H1 (cell line): ENCODE results near the gene ACAD10. TPM values are rescaled to one million over a fixed set of nuclear protein-coding genes. Genes with fewer than 3 reads are reported as not detected.

ENCODE experiments used
- CTCF ChIA-PET: fragments of 300-600 bp; sonication (Branson Sonifier 250); formaldehyde crosslinking; loops from one replicate; lab custom pipeline; 2021; ENCODE audit not compliant: partially characterized antibody; lab: Charles Lee
- POLR2A ChIA-PET: fragments of 300-600 bp; sonication (Branson Sonifier 250); formaldehyde crosslinking; loops from one replicate; lab custom pipeline; 2021; ENCODE audit warnings: inconsistent platforms; ENCODE audit not compliant: partially characterized antibody; lab: Charles Lee
- DNase-seq, 2 experiments: peaks; one replicate each; pipeline versions ENCODE4 v3.0.0 to v3.0.0-alpha.2; 2010 to 2022; ENCODE audit warnings: low spot score in 2 of 2, low read depth in 1 of 2, mixed read lengths in 1 of 2
- FAIRE-seq: peaks from 2 replicates; lab custom pipeline; 2011; peaks lifted over from hg19 to GRCh38; lab: Jason Lieb, UNC
- H2AFZ ChIP-seq: 2 replicates; pipeline ENCODE4 v1.8.1; 2012; ENCODE audit warnings: low read length, inconsistent platforms
- H2AK5ac ChIP-seq: 2 replicates; pipeline ENCODE4 v1.6.1; 2013; ENCODE audit warnings: low read depth, low read length
- H2BK120ac ChIP-seq: replicated peaks from 2 replicates; pipeline ENCODE3; 2013; ENCODE audit warnings: low read depth, low read length, inconsistent platforms
- H2BK12ac ChIP-seq: 2 replicates; pipeline ENCODE4 v1.6.1; 2013; ENCODE audit warnings: low read depth, low read length
- H2BK15ac ChIP-seq: 2 replicates; pipeline ENCODE4 v1.6.1; 2013; ENCODE audit warnings: low read length
- H2BK20ac ChIP-seq: 2 replicates; pipeline ENCODE4 v1.6.1; 2013; ENCODE audit warnings: low read length
- H2BK5ac ChIP-seq: 2 replicates; pipeline ENCODE4 v1.6.1; 2013; ENCODE audit warnings: low read depth, low read length
- H3K14ac ChIP-seq: 2 replicates; pipeline ENCODE4 v1.6.1; 2013; ENCODE audit warnings: inconsistent platforms; ENCODE audit not compliant: insufficient read length
- H3K18ac ChIP-seq: 2 replicates; pipeline ENCODE4 v1.6.1; 2013; ENCODE audit warnings: low read length; ENCODE audit errors: extremely low read depth
- H3K23ac ChIP-seq: 2 replicates; pipeline ENCODE4 v1.6.1; 2013; ENCODE audit warnings: inconsistent platforms; ENCODE audit not compliant: insufficient read length
- H3K23me2 ChIP-seq: 2 replicates; pipeline ENCODE4 v1.6.1; 2013; ENCODE audit warnings: low read depth, low read length
- H3K27ac ChIP-seq: 2 replicates; pipeline ENCODE4 v1.6.1; 2011; ENCODE audit warnings: low read depth, low read length, inconsistent platforms
- H3K27me3 ChIP-seq, 4 experiments: replicated peaks in 1 of 4; 1 replicate in 1 of 4; 2 replicates in 3 of 4; pipeline versions ENCODE4 v1.6.1 to v1.8.1; 2011 to 2013; ENCODE audit warnings: low read length in 3 of 4, mild to moderate bottlenecking in 3 of 4, inconsistent platforms in 2 of 4, mixed read lengths in 2 of 4, moderate library complexity in 1 of 4; ENCODE audit not compliant: control insufficient read depth in 3 of 4, insufficient read depth in 3 of 4; ENCODE audit errors: extremely low read depth in 1 of 4
- H3K36me3 ChIP-seq, 4 experiments: 2 replicates each; pipeline versions ENCODE4 v1.6.1 to v1.8.1; 2011 to 2013; ENCODE audit warnings: mild to moderate bottlenecking in 4 of 4, low read length in 3 of 4, moderate library complexity in 2 of 4, control low read depth in 1 of 4, inconsistent platforms in 1 of 4; ENCODE audit not compliant: insufficient read depth in 4 of 4, control insufficient read depth in 2 of 4
- H3K4ac ChIP-seq: replicated peaks from 2 replicates; pipeline ENCODE3; 2013; ENCODE audit warnings: low read length, low read depth, mixed read lengths, inconsistent platforms; ENCODE audit not compliant: insufficient read length
- H3K4me1 ChIP-seq, 4 experiments: replicated peaks in 1 of 4; 1 replicate in 1 of 4; 2 replicates in 3 of 4; pipeline versions ENCODE4 v1.6.1 to v1.8.1; 2011 to 2013; ENCODE audit warnings: low read length in 3 of 4, inconsistent platforms in 2 of 4, mixed read lengths in 1 of 4; ENCODE audit not compliant: insufficient read depth in 4 of 4, control insufficient read depth in 3 of 4
- H3K4me2 ChIP-seq, 2 experiments: 2 replicates each; pipeline versions ENCODE4 v1.6.1 to v1.8.1; 2011 to 2013; ENCODE audit warnings: low read depth in 2 of 2, low read length in 2 of 2, control low read depth in 1 of 2, inconsistent platforms in 1 of 2, mild to moderate bottlenecking in 1 of 2; ENCODE audit not compliant: insufficient read depth in 1 of 2
- H3K4me3 ChIP-seq, 4 experiments: fragments of 200-600, 300-600 bp in 1 of 4; sonication (generic), shearing (Covaris generic), sonication (Bioruptor Twin) in 1 of 4; 2 replicates each; pipeline versions ENCODE4 v1.5.1 to v1.8.1; 2011 to 2016; ENCODE audit warnings: low read length in 4 of 4, low read depth in 3 of 4, control low read depth in 2 of 4, inconsistent platforms in 2 of 4, mild to moderate bottlenecking in 2 of 4, mixed read lengths in 1 of 4, moderate library complexity in 1 of 4; ENCODE audit not compliant: insufficient read depth in 2 of 4; ENCODE audit errors: extremely low read depth in 1 of 4
- H3K56ac ChIP-seq: replicated peaks from 2 replicates; pipeline ENCODE3; 2013; ENCODE audit warnings: low read depth, mild to moderate bottlenecking, mixed read lengths, low read length, inconsistent platforms; ENCODE audit not compliant: insufficient read length
- H3K79me1 ChIP-seq: 2 replicates; pipeline ENCODE4 v1.6.1; 2013; ENCODE audit warnings: low read depth, low read length, control low read depth
- H3K79me2 ChIP-seq, 2 experiments: 2 replicates each; pipeline versions ENCODE4 v1.6.1 to v1.8.1; 2012 to 2013; ENCODE audit warnings: low read length in 2 of 2, mild to moderate bottlenecking in 2 of 2, inconsistent platforms in 1 of 2; ENCODE audit not compliant: insufficient read depth in 2 of 2, control insufficient read depth in 1 of 2
- H3K9ac ChIP-seq, 4 experiments: replicated peaks in 1 of 4; 1 replicate in 1 of 4; 2 replicates in 3 of 4; pipeline versions ENCODE4 v1.6.1 to v1.8.1; 2011 to 2013; ENCODE audit warnings: low read depth in 3 of 4, low read length in 3 of 4, control low read depth in 2 of 4, mild to moderate bottlenecking in 2 of 4, moderate library complexity in 2 of 4, inconsistent platforms in 1 of 4; ENCODE audit errors: extremely low read depth in 1 of 4
- H3K9me3 ChIP-seq, 2 experiments: 2 replicates each; pipeline versions ENCODE4 v1.6.1 to v1.8.1; 2012 to 2013; ENCODE audit warnings: mild to moderate bottlenecking in 2 of 2, moderate library complexity in 2 of 2, control low read depth in 1 of 2, inconsistent platforms in 1 of 2, low read depth in 1 of 2, low read length in 1 of 2, mixed read lengths in 1 of 2; ENCODE audit not compliant: insufficient read depth in 2 of 2
- H4K20me1 ChIP-seq, 2 experiments: replicated peaks in 1 of 2; 2 replicates each; pipeline versions ENCODE3 to v1.8.1; 2011 to 2013; ENCODE audit warnings: inconsistent platforms in 2 of 2, low read length in 2 of 2, mild to moderate bottlenecking in 1 of 2; ENCODE audit not compliant: insufficient read depth in 2 of 2, control insufficient read depth in 1 of 2
- H4K5ac ChIP-seq: 2 replicates; pipeline ENCODE4 v1.6.1; 2013; ENCODE audit warnings: low read length, low read depth, mixed read lengths, inconsistent platforms; ENCODE audit not compliant: insufficient read length
- H4K8ac ChIP-seq: 2 replicates; pipeline ENCODE4 v1.8.0; 2013; ENCODE audit warnings: mild to moderate bottlenecking, moderate library complexity, low read length, inconsistent platforms; ENCODE audit not compliant: insufficient read depth; ENCODE audit errors: extremely low read depth
- H4K91ac ChIP-seq: replicated peaks from 2 replicates; pipeline ENCODE3; 2013; ENCODE audit warnings: low read length, mixed read lengths, inconsistent platforms; ENCODE audit not compliant: insufficient read length
- KDM5A ChIP-seq: fragments of 200-600 bp; IDR thresholded peaks from 2 replicates; pipeline ENCODE4 v1.7.1; 2012; ENCODE audit warnings: mild to moderate bottlenecking, low read length, inconsistent platforms, mixed read lengths
- RAD21 ChIP-seq, 2 experiments: IDR thresholded peaks in 1 of 2; conservative IDR thresholded peaks in 1 of 2; 2 replicates each; pipeline ENCODE4 v1.6.1; 2011; ENCODE audit warnings: low read depth in 2 of 2, low read length in 2 of 2, improper control_type of control experiment in 1 of 2, inconsistent platforms in 1 of 2, mild to moderate bottlenecking in 1 of 2, moderate library complexity in 1 of 2
- RBBP5 ChIP-seq: IDR thresholded peaks from 2 replicates; pipeline ENCODE4 v1.7.1; 2012; ENCODE audit warnings: low read depth, mild to moderate bottlenecking, inconsistent platforms, low read length, moderate library complexity, borderline replicate concordance
- TAF7 ChIP-seq: optimal IDR thresholded peaks from 2 replicates; pipeline ENCODE3; 2011; ENCODE audit warnings: low read depth, mild to moderate bottlenecking, inconsistent platforms, low read length, moderate library complexity, borderline replicate concordance
- WGBS, 2 experiments: shearing (Covaris generic) in 1 of 2; methylation state at CpG; one replicate each; pipeline versions ENCODE4 v1.1.6 to v1.1.7; 2013 to 2015; ENCODE audit warnings: low lambda C conversion rate in 2 of 2, mixed read lengths in 2 of 2, inconsistent platforms in 1 of 2, low coverage in 1 of 2, missing lambda C conversion rate in 1 of 2; ENCODE audit not compliant: insufficient replicate concordance in 2 of 2, insufficient coverage in 1 of 2, insufficient read length in 1 of 2; ENCODE audit errors: extremely low coverage in 1 of 2, missing lambda C conversion rate in 1 of 2; 5-methylcytosine and 5-hydroxymethylcytosine counted together
- polyA plus RNA-seq, 7 experiments: library from polyadenylated mRNA; depleted of rRNA in 3 of 7; stranded (reverse) in 5 of 7; unstranded in 2 of 7; fragments of >200 nt in 5 of 7; fragments of 200-250 nt in 2 of 7; gene quantifications; 1 replicate in 5 of 7; 2 replicates in 1 of 7; 4 replicates in 1 of 7; pipeline versions ENCODE4 v1.2.1 to v1.2.3, GENCODE V29; 2011 to 2013; ENCODE audit warnings: missing spikeins in 2 of 7, mixed read lengths in 2 of 7
- total RNA-seq: library from RNA; stranded (reverse); fragmentation: NEBNext Ultra II Directional; extraction: Animal tissue kit (Norgen Biotek cat#: 25700); gene quantifications from 2 replicates; pipeline ENCODE4 v1.2.1, GENCODE V29; 2021

Gene ACAD10
- total and polyA plus RNA-seq, 2 of the 8 experiments (the other 6 are each of a cell fraction or from before 2014, with no cell fraction given) = 17.3 to 23.3 TPM

GRCh38 chr12:111789779-111790178 lies 103.9 kb downstream of the ACAD10 start:
- FAIRE-seq = no peak
- no peak overlapping the region for H2BK5ac ChIP-seq
- no peak overlapping the region for H3K4me2 ChIP-seq
- H3K4ac ChIP-seq = no peak overlapping the region
- no peak overlapping the region for H4K91ac ChIP-seq
- H3K27ac ChIP-seq = no peak overlapping the region
- H2AK5ac ChIP-seq = no peak overlapping the region
- no peak overlapping the region for H3K23ac ChIP-seq
- no peak overlapping the region for H3K4me3 ChIP-seq
- no peak overlapping the region for H2BK120ac ChIP-seq
- H4K8ac ChIP-seq = no peak overlapping the region
- H3K36me3 ChIP-seq = peaks cover 3 to 36% (median 20%) of the 10 kb centered on the region in 4 experiments; a peak in 7 of 8 replicates
- TF ChIP-seq RBBP5 (no peak), KDM5A (no peak), TAF7 (no peak), RAD21 (IDR thresholded peaks at IDR 0.05 in 1 of 2, conservative IDR thresholded peaks at IDR 0.05 in 1 of 2; ENCODE audit: low read depth in 2 of 2, low read length in 2 of 2) (no peak)
- TF ChIP-seq, all 59 proteins: peak for 0
- no peaks in the 10 kb centered on the region for H3K27me3 ChIP-seq
- H2AFZ ChIP-seq = no peak overlapping the region
- no peak overlapping the region for H4K5ac ChIP-seq
- no peaks in the 10 kb centered on the region for H3K4me1 ChIP-seq
- H2BK15ac ChIP-seq = no peak overlapping the region
- POLR2A ChIA-PET = no interaction called here
- H2BK12ac ChIP-seq = no peak overlapping the region
- H3K23me2 ChIP-seq = no peaks in the 10 kb centered on the region
- no peak overlapping the region for H3K18ac ChIP-seq
- H3K9me3 ChIP-seq = no peaks in the 10 kb centered on the region
- H3K56ac ChIP-seq = no peak overlapping the region
- no peak overlapping the region for H3K14ac ChIP-seq
- no peak overlapping the region for H3K9ac ChIP-seq
- no peak overlapping the region for H2BK20ac ChIP-seq
- CTCF ChIA-PET = interaction anchor here (0.6 to 11.1 kb wide), 7 partner anchors 21 to 455 kb away, joined by 3 to 90 read pairs (median 4); no protein-coding TSS in a partner anchor
- H3K79me2 ChIP-seq = no peaks in the 10 kb centered on the region
- WGBS, 2 experiments = 86% methylated on average over 11 of the region's 11 CpGs; no CpG with 5 or more reads in 1 of the 2 experiments
- DNase-seq = no peak
- peaks cover 0 to 3% of the 10 kb centered on the region in 2 experiments for H4K20me1 ChIP-seq
- H3K79me1 ChIP-seq = no peaks in the 10 kb centered on the region
